ENCODE data around the gene EFCAB12.

DNA sequence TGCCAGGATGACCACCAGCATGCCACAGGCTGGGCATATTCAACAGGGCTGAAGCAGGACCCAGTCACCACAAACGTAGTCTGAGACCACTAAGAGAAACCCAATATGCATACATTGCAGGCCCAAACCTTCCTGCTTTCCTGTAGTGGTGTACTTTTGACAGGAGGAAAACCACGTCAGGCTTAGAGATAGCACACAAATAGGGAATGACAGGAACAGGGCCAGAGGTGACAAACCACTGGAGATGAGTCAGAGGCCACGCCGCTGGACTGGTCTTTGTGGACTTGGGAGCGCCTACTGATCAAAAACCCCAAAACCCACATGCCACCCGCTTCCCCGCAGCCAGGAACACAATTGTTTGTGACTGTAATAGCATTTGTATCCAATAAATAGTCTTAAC is 3.6 kb upstream of the EFCAB12 start:
- TF ChIP-seq CTCF (IDR thresholded peaks at IDR 0.05) (no peak), POLR2AphosphoS5 (IDR thresholded peaks at IDR 0.05; ENCODE audit: insufficient read depth in 1 of 2, low read depth in 1 of 2) (no peak)
